Activated CD8-positive, alpha-beta T cell treated with anti-CD3 and anti-CD28 coated beads for 36 hours (primary cell): ENCODE measurements around the gene ATP10B. TPM values are rescaled to one million over a fixed set of nuclear protein-coding genes. Genes with fewer than 3 reads are reported as not detected.
"Not testable (repeated sequence)": the region's sequence is repeated elsewhere in the genome, so short reads cannot be mapped to it uniquely, and the experiment has no call there.

Experiments used
- ATAC-seq: fragments of 200-7000 bp; cut with Tn5 transposase; one replicate; pipeline ENCODE4 v1.10.0; 2021; ENCODE audit warnings: mild to moderate bottlenecking, moderate library complexity
- CTCF ChIA-PET: fragments of 350-600 bp; sonication (Branson Sonifier 250); formaldehyde crosslinking; loops from one replicate; lab custom pipeline; 2021; ENCODE audit warnings: antibody characterized with exemption; lab: Charles Lee
- POLR2A ChIA-PET: fragments of 350-600 bp; sonication (Branson Sonifier 250); formaldehyde crosslinking; loops from one replicate; lab custom pipeline; 2021; ENCODE audit warnings: antibody characterized with exemption; lab: Charles Lee
- DNase-seq: peaks from one replicate; pipeline ENCODE4 v3.0.0-alpha.2; 2020
- H3K27ac Mint-ChIP-seq: one replicate; pipeline ENCODE4 v1.8.0; 2021; ENCODE audit warnings: mild to moderate bottlenecking, mixed read lengths
- H3K27me3 Mint-ChIP-seq: one replicate; pipeline ENCODE4 v1.8.0; 2021; ENCODE audit warnings: mixed read lengths
- H3K36me3 Mint-ChIP-seq: one replicate; pipeline ENCODE4 v1.8.0; 2021; ENCODE audit warnings: low read depth, mixed read lengths
- H3K4me1 Mint-ChIP-seq: one replicate; pipeline ENCODE4 v1.8.0; 2021; ENCODE audit warnings: low read depth, mixed read lengths
- H3K4me3 Mint-ChIP-seq: one replicate; pipeline ENCODE4 v1.8.0; 2021; ENCODE audit warnings: mild to moderate bottlenecking, moderate library complexity, mixed read lengths
- H3K9me3 Mint-ChIP-seq: one replicate; pipeline ENCODE4 v1.8.0; 2021; ENCODE audit warnings: mixed read lengths
- intact Hi-C: fragments of 100-400 bp; cut with micrococcal nuclease; formaldehyde crosslinking; loops from one replicate; pipeline ENCODE4 v1.10.0; 2022
- total RNA-seq, 2 experiments: library from RNA; stranded (reverse); gene quantifications; one replicate each; pipeline ENCODE4 v1.2.3, GENCODE V29; 2021
- TF ChIP-seq, protein P1 (sequence below): fragments of 200-600 bp; IDR thresholded peaks from one replicate; pipeline ENCODE4 v1.8.0; 2022; ENCODE audit warnings: antibody characterized with exemption, mild to moderate bottlenecking

The ATP10B gene
- total RNA-seq, 2 experiments from 2014 or later, result not detected

DNA sequence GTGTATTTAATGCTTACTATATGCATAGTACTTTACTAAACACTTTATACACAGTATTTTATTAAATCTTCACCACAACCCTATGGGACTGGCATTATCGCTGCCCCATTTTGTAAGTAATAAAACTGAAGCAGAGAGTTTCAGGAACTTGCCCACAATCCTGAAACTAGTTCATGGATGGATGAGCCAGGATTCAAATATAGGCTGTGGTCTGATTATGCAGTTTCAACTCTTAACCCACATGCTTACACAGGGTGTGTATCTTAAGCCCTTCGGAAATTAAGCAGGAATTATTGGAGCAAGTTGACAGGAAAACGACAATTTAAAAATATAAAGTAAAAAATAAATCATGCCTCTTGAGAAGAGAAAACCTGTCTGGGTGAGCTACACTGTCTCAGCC is 109.0 kb downstream of the ATP10B start:
- ChIA-PET POLR2A (interaction anchor here (0.6 kb wide), 1 partner anchor 81 kb away, joined by 3 read pairs; no protein-coding TSS in a partner anchor), CTCF (no interaction called here)
- intact Hi-C loops, result no loop called here
- DNase-seq, result no peak
- Mint-ChIP-seq H3K27ac (no peak overlapping the region), H3K4me1 (no peaks in the 10 kb centered on the region), H3K36me3 (no peaks in the 10 kb centered on the region), H3K9me3 (no peaks in the 10 kb centered on the region), H3K4me3 (no peak overlapping the region), H3K27me3 (peaks cover 10% of the 10 kb centered on the region)
- ATAC-seq, result no peak
- TF ChIP-seq, protein P1, sequence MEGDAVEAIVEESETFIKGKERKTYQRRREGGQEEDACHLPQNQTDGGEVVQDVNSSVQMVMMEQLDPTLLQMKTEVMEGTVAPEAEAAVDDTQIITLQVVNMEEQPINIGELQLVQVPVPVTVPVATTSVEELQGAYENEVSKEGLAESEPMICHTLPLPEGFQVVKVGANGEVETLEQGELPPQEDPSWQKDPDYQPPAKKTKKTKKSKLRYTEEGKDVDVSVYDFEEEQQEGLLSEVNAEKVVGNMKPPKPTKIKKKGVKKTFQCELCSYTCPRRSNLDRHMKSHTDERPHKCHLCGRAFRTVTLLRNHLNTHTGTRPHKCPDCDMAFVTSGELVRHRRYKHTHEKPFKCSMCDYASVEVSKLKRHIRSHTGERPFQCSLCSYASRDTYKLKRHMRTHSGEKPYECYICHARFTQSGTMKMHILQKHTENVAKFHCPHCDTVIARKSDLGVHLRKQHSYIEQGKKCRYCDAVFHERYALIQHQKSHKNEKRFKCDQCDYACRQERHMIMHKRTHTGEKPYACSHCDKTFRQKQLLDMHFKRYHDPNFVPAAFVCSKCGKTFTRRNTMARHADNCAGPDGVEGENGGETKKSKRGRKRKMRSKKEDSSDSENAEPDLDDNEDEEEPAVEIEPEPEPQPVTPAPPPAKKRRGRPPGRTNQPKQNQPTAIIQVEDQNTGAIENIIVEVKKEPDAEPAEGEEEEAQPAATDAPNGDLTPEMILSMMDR, result no peak

DNA sequence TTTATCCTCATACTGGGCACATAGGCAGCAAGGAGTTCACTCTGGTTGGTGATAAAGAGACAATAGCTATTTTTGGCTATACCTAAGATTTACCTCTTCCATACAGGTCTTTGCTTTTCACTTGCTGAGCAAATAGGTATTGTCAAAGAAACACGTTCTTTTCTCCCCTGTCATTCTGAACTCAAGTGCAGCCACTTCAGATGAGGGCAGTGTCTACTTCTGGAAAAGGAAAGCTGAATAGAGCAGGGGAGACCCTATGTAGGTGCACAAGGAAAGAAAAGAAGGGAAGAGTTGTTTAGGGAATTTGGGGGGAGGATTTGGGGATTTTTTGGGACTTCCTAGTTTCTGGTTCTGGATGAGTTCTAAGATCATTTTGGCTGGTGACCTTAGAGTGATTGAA is 109.6 kb downstream of the ATP10B start:
- no peaks in the 10 kb centered on the region for H3K36me3 Mint-ChIP-seq
- POLR2A ChIA-PET, result no interaction called here
- CTCF ChIA-PET, result no interaction called here

DNA sequence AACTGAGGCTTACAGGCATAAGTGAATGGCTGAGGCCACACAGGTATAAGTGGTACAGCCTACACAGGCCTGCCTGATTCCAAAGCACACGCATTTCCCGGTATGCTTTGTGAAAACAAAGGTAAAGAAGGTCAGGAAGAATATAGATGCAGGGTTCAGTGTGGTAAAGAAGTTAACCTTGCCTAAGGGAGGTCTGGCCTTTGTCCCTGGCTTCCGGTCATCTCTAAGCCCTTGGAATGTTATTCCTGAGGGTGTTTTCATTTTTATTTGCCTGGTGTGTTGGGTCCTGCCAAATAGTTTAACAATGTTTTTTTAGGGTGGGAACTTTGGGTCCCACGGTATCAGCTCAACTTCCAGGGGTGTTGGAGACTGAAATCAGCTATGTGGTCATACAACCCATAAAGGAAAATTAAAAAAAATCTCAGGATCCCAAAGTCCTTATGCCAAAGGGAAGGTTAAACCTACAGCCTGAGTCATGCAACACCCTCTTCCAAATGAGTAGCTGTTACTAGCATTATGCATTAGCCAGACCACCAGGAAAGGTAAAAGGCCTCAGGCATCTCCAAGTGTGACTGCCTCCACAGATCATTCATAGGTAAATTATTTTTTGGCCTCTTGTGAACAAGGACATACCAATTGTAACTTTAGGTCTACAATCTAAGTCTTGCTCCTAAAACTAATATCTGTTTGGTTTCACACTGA is 124.6 kb downstream of the ATP10B start:
- TF ChIP-seq, protein P1, result no peak
- Mint-ChIP-seq H3K4me3 (no peak overlapping the region), H3K9me3 (no peaks in the 10 kb centered on the region), H3K4me1 (no peaks in the 10 kb centered on the region), H3K36me3 (no peaks in the 10 kb centered on the region), H3K27ac (no peak overlapping the region), H3K27me3 (peaks cover 4% of the 10 kb centered on the region)
- intact Hi-C loops, result no loop called here
- ATAC-seq (no peak), DNase-seq (no peak)
- POLR2A ChIA-PET, result no interaction called here
- CTCF ChIA-PET, result no interaction called here

More for the DNA sequence above, 109.6 kb downstream of the ATP10B start:
- TF ChIP-seq, protein P1, result no peak
- ATAC-seq (no peak), DNase-seq (no peak)
- no peaks in the 10 kb centered on the region for H3K9me3 Mint-ChIP-seq
- H3K27ac Mint-ChIP-seq, result no peak overlapping the region
- H3K27me3 Mint-ChIP-seq, result peaks cover 6% of the 10 kb centered on the region
- H3K4me1 Mint-ChIP-seq, result no peaks in the 10 kb centered on the region
- no peak overlapping the region for H3K4me3 Mint-ChIP-seq
- intact Hi-C loops, result no loop called here

DNA sequence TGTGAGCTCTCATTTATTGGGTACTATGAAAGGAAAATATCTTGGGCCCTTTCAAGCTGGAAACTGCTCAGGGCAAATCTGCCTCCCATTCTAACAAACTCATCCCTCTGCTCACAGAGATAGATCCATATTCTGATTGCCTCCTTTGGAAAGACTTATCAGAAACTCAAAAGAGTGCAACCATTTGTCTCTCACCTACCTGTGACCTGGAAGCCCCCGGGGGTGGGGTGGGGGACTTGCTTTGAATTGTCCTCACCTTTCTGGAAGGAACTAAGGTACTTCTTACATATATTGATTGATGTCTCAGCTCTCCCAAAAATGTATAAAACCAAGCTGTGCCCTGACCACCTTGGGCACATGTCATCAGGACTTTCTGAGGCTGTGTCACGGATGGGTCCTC is 125.3 kb downstream of the ATP10B start:
- intact Hi-C loops, result no loop called here
- H3K27me3 Mint-ChIP-seq, result peaks cover 4% of the 10 kb centered on the region
- H3K27ac Mint-ChIP-seq, result no peak overlapping the region
- ChIA-PET CTCF (no interaction called here), POLR2A (no interaction called here)
- no peaks in the 10 kb centered on the region for H3K36me3 Mint-ChIP-seq
- no peaks in the 10 kb centered on the region for H3K9me3 Mint-ChIP-seq
- DNase-seq, result no peak
- H3K4me3 Mint-ChIP-seq, result no peak overlapping the region
- no peak for ATAC-seq
- TF ChIP-seq, protein P1, result no peak
- no peaks in the 10 kb centered on the region for H3K4me1 Mint-ChIP-seq

DNA sequence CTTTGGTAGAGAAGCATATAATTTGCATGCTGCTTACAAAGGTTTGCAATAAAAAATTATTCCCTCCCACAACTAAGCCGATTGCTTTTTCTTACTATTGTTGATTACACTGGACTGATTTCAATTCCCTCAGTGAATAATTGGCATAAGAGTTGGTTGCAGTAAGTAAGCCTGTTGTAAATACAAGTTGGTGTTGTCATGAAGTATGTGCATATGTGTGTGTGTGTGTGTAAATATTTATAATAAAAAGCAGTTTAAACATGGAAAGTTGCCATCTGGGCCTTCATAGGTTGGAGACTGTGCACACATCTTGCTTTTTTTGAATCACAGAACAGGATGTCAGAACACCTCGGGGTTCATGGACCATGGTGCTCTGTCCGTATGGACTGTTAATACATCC is 131.2 kb downstream of the ATP10B start:
- TF ChIP-seq, protein P1, result no peak
- intact Hi-C loops, result no loop called here
- H3K4me3 Mint-ChIP-seq, result no peak overlapping the region
- peaks cover 2% of the 10 kb centered on the region for H3K27me3 Mint-ChIP-seq
- H3K36me3 Mint-ChIP-seq, result no peaks in the 10 kb centered on the region
- H3K9me3 Mint-ChIP-seq, result no peaks in the 10 kb centered on the region
- no peak overlapping the region for H3K27ac Mint-ChIP-seq
- no peaks in the 10 kb centered on the region for H3K4me1 Mint-ChIP-seq
- ChIA-PET POLR2A (no interaction called here), CTCF (no interaction called here)
- no peak for DNase-seq
- ATAC-seq, result no peak

DNA sequence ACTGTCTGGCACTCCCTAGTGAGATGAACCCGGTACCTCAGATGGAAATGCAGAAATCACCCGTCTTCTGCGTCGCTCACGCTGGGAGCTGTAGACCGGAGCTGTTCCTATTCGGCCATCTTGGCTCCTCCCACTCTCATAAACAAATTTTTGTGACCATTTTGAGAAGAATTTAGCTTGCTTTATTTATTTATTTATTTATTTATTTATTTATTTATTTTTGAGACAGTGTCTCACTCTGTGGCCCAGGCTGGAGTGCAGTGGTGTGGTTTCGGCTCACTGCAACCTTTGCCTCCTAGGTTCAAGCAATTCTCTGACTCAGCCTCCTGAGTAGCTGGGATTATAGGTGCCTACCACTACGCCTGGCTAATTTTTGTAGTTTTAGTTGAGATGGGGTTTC is 136.5 kb downstream of the ATP10B start:
- H3K9me3 Mint-ChIP-seq, H3K4me3 Mint-ChIP-seq, H3K27me3 Mint-ChIP-seq, H3K27ac Mint-ChIP-seq, POLR2A ChIA-PET, CTCF ChIA-PET, intact Hi-C loops, ATAC-seq, H3K4me1 Mint-ChIP-seq, H3K36me3 Mint-ChIP-seq, DNase-seq: not testable (repeated sequence)
